ENCODE results near the gene MTO1. TPM values are rescaled to one million over a fixed set of nuclear protein-coding genes. Genes with fewer than 3 reads are reported as not detected.
"Not testable (repeated sequence)": the region's sequence is repeated elsewhere in the genome, so short reads cannot be mapped to it uniquely, and the experiment has no call there.

MTO1 gene
- total and polyA plus RNA-seq, 2 experiments from 2014 or later = 27.7 to 36.7 TPM

- Mint-ChIP-seq H3K9me3 (peaks cover 40% of the 10 kb centered on the region), H3K27ac (peak overlapping the region; percentile 96), H3K27me3 (ENCODE audit: insufficient read depth, low read depth, poor library complexity) (peaks cover 81% of the 10 kb centered on the region), H3K36me3 (ENCODE audit: low read depth) (peaks cover 73% of the 10 kb centered on the region), H3K4me3 (peak overlapping the region; percentile 98), H3K4me1 (peaks cover 26% of the 10 kb centered on the region)
- H2AFZ ChIP-seq = no peak overlapping the region
- peaks cover 45% of the 10 kb centered on the region for H3K36me3 ChIP-seq (ENCODE audit: insufficient read depth)
- peak overlapping the region; percentile 70 for H3K4me2 ChIP-seq
- no peaks in the 10 kb centered on the region for H3K9me2 ChIP-seq (ENCODE audit: insufficient read depth)
- peaks cover 10% of the 10 kb centered on the region; the same call in 1 of the 2 replicates for H4K20me1 ChIP-seq (replicated peaks; ENCODE audit: insufficient read depth)
- peaks cover 5% of the 10 kb centered on the region; the same call in 1 of the 2 replicates for H3K4me1 ChIP-seq (ENCODE audit: insufficient read depth)
- peak overlapping the region; percentile 99 for H3K27ac ChIP-seq (ENCODE audit: low read depth)
- no peaks in the 10 kb centered on the region for H3K27me3 ChIP-seq (ENCODE audit: insufficient read depth)
- DNase-seq (ENCODE audit: low spot score) = no peak
- TF ChIP-seq POLR2AphosphoS5 (IDR thresholded peaks at IDR 0.05; ENCODE audit: low read depth) (peak; percentile 75), ETS1 (IDR thresholded peaks at IDR 0.05) (no peak), CREB1 (CRISPR knock-in tag; IDR thresholded peaks at IDR 0.05; ENCODE audit: low read depth) (0 out of 2 replicates have a peak, but pooled peaks have one; percentile 13), EZH2phosphoT487 (IDR thresholded peaks at IDR 0.05; ENCODE audit: unreplicated experiment) (no peak)
- no peak for ATAC-seq
- peak overlapping the region; percentile 47 for H3K4me3 ChIP-seq
- H3K79me2 ChIP-seq (replicated peaks; ENCODE audit: insufficient read depth) = peaks cover 42% of the 10 kb centered on the region
- H3F3A ChIP-seq (replicated peaks; ENCODE audit: low read depth) = peaks cover 66% of the 10 kb centered on the region
Measured at GRCh38 chr6:73516514-73517489, 55.3 kb downstream of the MTO1 start.

GRCh38 chr6:73518100-73518981 is 56.8 kb downstream of the MTO1 start:
- Histone ChIP-seq H3K36me3 (ENCODE audit: insufficient read depth) (peaks cover 45% of the 10 kb centered on the region), H3K4me2 (peak overlapping the region; percentile 93), H3K4me3 (peak overlapping the region; percentile 77), H3K79me2 (replicated peaks; ENCODE audit: insufficient read depth) (peaks cover 49% of the 10 kb centered on the region), H4K20me1 (replicated peaks; ENCODE audit: insufficient read depth) (peaks cover 10% of the 10 kb centered on the region; the same call in 1 of the 2 replicates), H3K27ac (ENCODE audit: low read depth) (peak overlapping the region; percentile 99), H3F3A (replicated peaks; ENCODE audit: low read depth) (peaks cover 70% of the 10 kb centered on the region)
- H3K27ac Mint-ChIP-seq = peak overlapping the region; percentile 100
- not testable (repeated sequence) for H2AFZ ChIP-seq; DNase-seq (ENCODE audit: low spot score); H3K27me3 ChIP-seq (ENCODE audit: insufficient read depth); ATAC-seq; H3K4me1 ChIP-seq (ENCODE audit: insufficient read depth); H3K9me2 ChIP-seq (ENCODE audit: insufficient read depth)
- H3K27me3 Mint-ChIP-seq (ENCODE audit: insufficient read depth, low read depth, poor library complexity) = peaks cover 79% of the 10 kb centered on the region
- peaks cover 70% of the 10 kb centered on the region for H3K36me3 Mint-ChIP-seq (ENCODE audit: low read depth)
- H3K4me3 Mint-ChIP-seq = peak overlapping the region; percentile 98
- H3K9me3 Mint-ChIP-seq = peaks cover 34% of the 10 kb centered on the region
- peaks cover 29% of the 10 kb centered on the region for H3K4me1 Mint-ChIP-seq
- peak; percentile 41 for TF ChIP-seq POLR2AphosphoS5 (IDR thresholded peaks at IDR 0.05; ENCODE audit: low read depth)

GRCh38 chr6:73518982-73519881 is 57.7 kb downstream of the MTO1 start:
- Histone ChIP-seq H3K4me3 (peak overlapping the region; percentile 77), H3K36me3 (ENCODE audit: insufficient read depth) (peaks cover 45% of the 10 kb centered on the region), H3K27ac (ENCODE audit: low read depth) (peak overlapping the region; percentile 99), H3F3A (replicated peaks; ENCODE audit: low read depth) (peaks cover 66% of the 10 kb centered on the region), H3K4me2 (peak overlapping the region; percentile 93), H3K79me2 (replicated peaks; ENCODE audit: insufficient read depth) (peaks cover 49% of the 10 kb centered on the region), H4K20me1 (replicated peaks; ENCODE audit: insufficient read depth) (peaks cover 10% of the 10 kb centered on the region; the same call in 1 of the 2 replicates), H3K4me1 (ENCODE audit: insufficient read depth) (peaks cover 14% of the 10 kb centered on the region; the same call in 1 of the 2 replicates)
- Mint-ChIP-seq H3K27me3 (ENCODE audit: insufficient read depth, low read depth, poor library complexity) (peaks cover 74% of the 10 kb centered on the region), H3K4me3 (peak overlapping the region; percentile 98), H3K27ac (peak overlapping the region; percentile 100), H3K4me1 (peaks cover 34% of the 10 kb centered on the region), H3K9me3 (peaks cover 34% of the 10 kb centered on the region), H3K36me3 (ENCODE audit: low read depth) (peaks cover 70% of the 10 kb centered on the region)
- not testable (repeated sequence) for H3K27me3 ChIP-seq (ENCODE audit: insufficient read depth); H3K9me2 ChIP-seq (ENCODE audit: insufficient read depth); ATAC-seq; H2AFZ ChIP-seq; DNase-seq (ENCODE audit: low spot score)
